ENCODE measurements around the gene OSBPL6. TPM values are rescaled to one million over a fixed set of nuclear protein-coding genes. Genes with fewer than 3 reads are reported as not detected.
"Not testable (repeated sequence)": the region's sequence is repeated elsewhere in the genome, so short reads cannot be mapped to it uniquely, and the experiment has no call there.

The OSBPL6 gene
- total RNA-seq, 2 experiments from 2014 or later = 0.73 to 2.9 TPM

- H3K27ac Mint-ChIP-seq = no peak overlapping the region
- CTCF ChIA-PET = interaction anchor here (0.9 kb wide), 1 partner anchor 208 kb away, joined by 4 read pairs; the partner anchor contains the start of gene RBM45
- DNase-seq = no peak
- H3K4me1 Mint-ChIP-seq = no peaks in the 10 kb centered on the region
- no peak for ATAC-seq
- no peaks in the 10 kb centered on the region for H3K36me3 Mint-ChIP-seq
- no peaks in the 10 kb centered on the region for H3K9me3 Mint-ChIP-seq (ENCODE audit: low read depth)
- H3K27me3 Mint-ChIP-seq = peaks cover 52% of the 10 kb centered on the region
- no peak overlapping the region for H3K4me3 Mint-ChIP-seq
Observed at GRCh38 chr2:178320011-178320585, 125.8 kb downstream of the OSBPL6 start.

GRCh38 chr2:178322068-178322467 lies 127.8 kb downstream of the OSBPL6 start:
- no peaks in the 10 kb centered on the region for H3K36me3 Mint-ChIP-seq

GRCh38 chr2:178323331-178323730 lies 129.0 kb downstream of the OSBPL6 start:
- DNase-seq; CTCF ChIA-PET; H3K4me3 Mint-ChIP-seq; H3K9me3 Mint-ChIP-seq (ENCODE audit: low read depth); H3K4me1 Mint-ChIP-seq; ATAC-seq; H3K36me3 Mint-ChIP-seq; H3K27ac Mint-ChIP-seq: not testable (repeated sequence)
- H3K27me3 Mint-ChIP-seq = peaks cover 62% of the 10 kb centered on the region

More at GRCh38 chr2:178322068-178322467, 127.8 kb downstream of the OSBPL6 start:
- no peak overlapping the region for H3K4me3 Mint-ChIP-seq
- H3K4me1 Mint-ChIP-seq = no peaks in the 10 kb centered on the region
- CTCF ChIA-PET = no interaction called here
- no peak for ATAC-seq
- peaks cover 59% of the 10 kb centered on the region for H3K27me3 Mint-ChIP-seq
- no peaks in the 10 kb centered on the region for H3K9me3 Mint-ChIP-seq (ENCODE audit: low read depth)
- no peak for DNase-seq
- H3K27ac Mint-ChIP-seq = no peak overlapping the region

- H3K36me3 Mint-ChIP-seq = no peaks in the 10 kb centered on the region
- H3K27me3 Mint-ChIP-seq = peaks cover 62% of the 10 kb centered on the region
- no peak for DNase-seq
- CTCF ChIA-PET = no interaction called here
- H3K9me3 Mint-ChIP-seq (ENCODE audit: low read depth) = no peaks in the 10 kb centered on the region
- no peak overlapping the region for H3K27ac Mint-ChIP-seq
- no peaks in the 10 kb centered on the region for H3K4me1 Mint-ChIP-seq
- H3K4me3 Mint-ChIP-seq = no peak overlapping the region
- ATAC-seq = no peak
Observed at GRCh38 chr2:178324077-178324476, 129.8 kb downstream of the OSBPL6 start.

GRCh38 chr2:178325268-178325667 lies 131.0 kb downstream of the OSBPL6 start:
- H3K27ac Mint-ChIP-seq = no peak overlapping the region
- CTCF ChIA-PET = no interaction called here
- no peaks in the 10 kb centered on the region for H3K36me3 Mint-ChIP-seq
- H3K9me3 Mint-ChIP-seq (ENCODE audit: low read depth) = no peaks in the 10 kb centered on the region
- no peaks in the 10 kb centered on the region for H3K4me1 Mint-ChIP-seq
- DNase-seq (no peak), ATAC-seq (no peak)
- peaks cover 53% of the 10 kb centered on the region for H3K27me3 Mint-ChIP-seq
- no peak overlapping the region for H3K4me3 Mint-ChIP-seq

- Mint-ChIP-seq H3K4me1 (no peaks in the 10 kb centered on the region), H3K9me3 (ENCODE audit: low read depth) (no peaks in the 10 kb centered on the region), H3K4me3 (no peak overlapping the region), H3K27me3 (peaks cover 40% of the 10 kb centered on the region), H3K36me3 (no peaks in the 10 kb centered on the region), H3K27ac (no peak overlapping the region)
- DNase-seq = no peak
- CTCF ChIA-PET = no interaction called here
- ATAC-seq = no peak
Observed at GRCh38 chr2:178327516-178327915, 133.2 kb downstream of the OSBPL6 start.

GRCh38 chr2:178328037-178328436 lies 133.7 kb downstream of the OSBPL6 start:
- H3K36me3 Mint-ChIP-seq = no peaks in the 10 kb centered on the region
- H3K4me3 Mint-ChIP-seq = no peak overlapping the region
- no peak for DNase-seq
- H3K27ac Mint-ChIP-seq = no peak overlapping the region
- H3K9me3 Mint-ChIP-seq (ENCODE audit: low read depth) = no peaks in the 10 kb centered on the region
- CTCF ChIA-PET = no interaction called here
- no peak for ATAC-seq
- peaks cover 36% of the 10 kb centered on the region for H3K27me3 Mint-ChIP-seq
- no peaks in the 10 kb centered on the region for H3K4me1 Mint-ChIP-seq

GRCh38 chr2:178330175-178331017 lies 136.1 kb downstream of the OSBPL6 start:
- H3K27ac Mint-ChIP-seq = no peak overlapping the region
- no peaks in the 10 kb centered on the region for H3K9me3 Mint-ChIP-seq (ENCODE audit: low read depth)
- ATAC-seq = no peak
- H3K36me3 Mint-ChIP-seq = no peaks in the 10 kb centered on the region
- CTCF ChIA-PET = no interaction called here
- H3K4me3 Mint-ChIP-seq = no peak overlapping the region
- no peak for DNase-seq
- H3K4me1 Mint-ChIP-seq = no peaks in the 10 kb centered on the region
- H3K27me3 Mint-ChIP-seq = peaks cover 15% of the 10 kb centered on the region

- Mint-ChIP-seq H3K27me3 (peaks cover 15% of the 10 kb centered on the region), H3K4me3 (no peak overlapping the region), H3K4me1 (no peaks in the 10 kb centered on the region), H3K9me3 (ENCODE audit: low read depth) (no peaks in the 10 kb centered on the region), H3K27ac (no peak overlapping the region), H3K36me3 (no peaks in the 10 kb centered on the region)
- CTCF ChIA-PET = no interaction called here
- DNase-seq = no peak
- no peak for ATAC-seq
Observed at GRCh38 chr2:178331474-178332432, 137.4 kb downstream of the OSBPL6 start.

GRCh38 chr2:178333851-178334250 lies 139.5 kb downstream of the OSBPL6 start:
- Mint-ChIP-seq H3K4me1 (no peaks in the 10 kb centered on the region), H3K4me3 (no peak overlapping the region), H3K9me3 (ENCODE audit: low read depth) (no peaks in the 10 kb centered on the region), H3K27me3 (peaks cover 20% of the 10 kb centered on the region), H3K36me3 (no peaks in the 10 kb centered on the region), H3K27ac (no peak overlapping the region)
- DNase-seq (no peak), ATAC-seq (no peak)
- CTCF ChIA-PET = no interaction called here

GRCh38 chr2:178335230-178335629 lies 140.9 kb downstream of the OSBPL6 start:
- Mint-ChIP-seq H3K27ac (no peak overlapping the region), H3K4me3 (no peak overlapping the region), H3K9me3 (ENCODE audit: low read depth) (no peaks in the 10 kb centered on the region), H3K36me3 (no peaks in the 10 kb centered on the region), H3K4me1 (no peaks in the 10 kb centered on the region), H3K27me3 (peaks cover 24% of the 10 kb centered on the region)
- DNase-seq (no peak), ATAC-seq (no peak)
- CTCF ChIA-PET = no interaction called here

- H3K27ac Mint-ChIP-seq = no peak overlapping the region
- H3K36me3 Mint-ChIP-seq = no peaks in the 10 kb centered on the region
- H3K4me3 Mint-ChIP-seq = no peak overlapping the region
- H3K4me1 Mint-ChIP-seq = no peaks in the 10 kb centered on the region
- DNase-seq (no peak), ATAC-seq (no peak)
- CTCF ChIA-PET = no interaction called here
- H3K27me3 Mint-ChIP-seq = peaks cover 62% of the 10 kb centered on the region
- H3K9me3 Mint-ChIP-seq (ENCODE audit: low read depth) = no peaks in the 10 kb centered on the region
Observed at GRCh38 chr2:178344121-178344520, 149.8 kb downstream of the OSBPL6 start.

GRCh38 chr2:178345951-178346350 lies 151.6 kb downstream of the OSBPL6 start:
- DNase-seq (no peak), ATAC-seq (no peak)
- Mint-ChIP-seq H3K27me3 (peaks cover 68% of the 10 kb centered on the region), H3K36me3 (no peaks in the 10 kb centered on the region), H3K9me3 (ENCODE audit: low read depth) (no peaks in the 10 kb centered on the region), H3K27ac (no peak overlapping the region), H3K4me3 (no peak overlapping the region), H3K4me1 (no peaks in the 10 kb centered on the region)
- CTCF ChIA-PET = no interaction called here
